Measurements from ENCODE around the gene ASTL. TPM values are rescaled to one million over a fixed set of nuclear protein-coding genes. Genes with fewer than 3 reads are reported as not detected.
A peak's percentile ranks its signal among the peaks of the same experiment; 100 is the strongest.

ASTL gene
- total and polyA plus RNA-seq, 9 of the 15 experiments (the other 6 are each of a cell fraction or from before 2014, with no cell fraction given) = not detected

GRCh38 chr2:96169868-96170507 lies 31.7 kb upstream of the ASTL start (continued):
- peak; percentile 39 to 63; a peak in 3 of 4 replicates for TF ChIP-seq KDM1A (IDR thresholded peaks at IDR 0.05)
- peak in 1 of 2 experiments; percentile 46; a peak in 1 of 4 replicates for TF ChIP-seq RCOR1 (IDR thresholded peaks at IDR 0.05; ENCODE audit: borderline replicate concordance in 1 of 2, low read depth in 2 of 2, low read length in 2 of 2)
- peak; percentile 27; the same call in 1 of the 2 replicates for TF ChIP-seq ZNF316 (IDR thresholded peaks at IDR 0.05)
- peak; percentile 72 for TF ChIP-seq ADNP (tag; IDR thresholded peaks at IDR 0.05)
- TF ChIP-seq ZNF146 (CRISPR knock-in tag; IDR thresholded peaks at IDR 0.05; ENCODE audit: unreplicated experiment) = peak; percentile 99
- no peak for TF ChIP-seq CEBPG (CRISPR knock-in tag; IDR thresholded peaks at IDR 0.05)
- 0 out of 4 replicates have a peak, but pooled peaks of 1 of the 2 experiments have one; percentile 38 for TF ChIP-seq CEBPG (tag; conservative IDR thresholded peaks at IDR 0.05 in 1 of 2, IDR thresholded peaks at IDR 0.05 in 1 of 2)
- TF ChIP-seq RFX5 (IDR thresholded peaks at IDR 0.05; ENCODE audit: low read depth, low read length) = no peak
- TF ChIP-seq KLF10 (CRISPR knock-in tag; IDR thresholded peaks at IDR 0.05) = no peak
- TF ChIP-seq NFXL1 (CRISPR knock-in tag; IDR thresholded peaks at IDR 0.05) = no peak
- no peak for TF ChIP-seq DLX4 (CRISPR knock-in tag; IDR thresholded peaks at IDR 0.05)
- peak in 1 of 2 experiments; percentile 96; a peak in 2 of 3 replicates for TF ChIP-seq CBX3 (IDR thresholded peaks at IDR 0.05; ENCODE audit: borderline replicate concordance in 1 of 2, low read length in 2 of 2)
- no peak for TF ChIP-seq TAF1 (IDR thresholded peaks at IDR 0.05; ENCODE audit: control insufficient read depth, extremely low read depth, insufficient read depth, low read length, severe bottlenecking)
- 0 out of 2 replicates have a peak, but pooled peaks have one; percentile 35 for TF ChIP-seq XRCC3 (IDR thresholded peaks at IDR 0.05)
- 0 out of 2 replicates have a peak, but pooled peaks have one; percentile 23 for TF ChIP-seq MAFG (tag; conservative IDR thresholded peaks at IDR 0.05)
- no peak for TF ChIP-seq DPF2 (IDR thresholded peaks at IDR 0.05)
